B cell (primary cell): Measurements from ENCODE around the gene DPT. TPM values are rescaled to one million over a fixed set of nuclear protein-coding genes. Genes with fewer than 3 reads are reported as not detected.

ENCODE experiments used
- ATAC-seq: fragments of 200-7000 bp; cut with Tn5 transposase; one replicate; pipeline ENCODE4 v1.10.0; 2021; ENCODE audit warnings: low read depth, mild to moderate bottlenecking, moderate number of reproducible peaks, moderate library complexity
- CTCF ChIA-PET: fragments of 350-600 bp; sonication (Branson Sonifier 250); formaldehyde crosslinking; loops from one replicate; lab custom pipeline; 2021; ENCODE audit warnings: antibody characterized with exemption, inconsistent platforms; lab: Charles Lee
- POLR2A ChIA-PET: fragments of 350-600 bp; sonication (Branson Sonifier 250); formaldehyde crosslinking; loops from one replicate; lab custom pipeline; 2021; ENCODE audit warnings: antibody characterized with exemption; lab: Charles Lee
- DNase-seq: peaks from one replicate; pipeline ENCODE4 v3.0.0; 2013
- H2AFZ ChIP-seq: 2 replicates; pipeline ENCODE4 v1.6.1; 2012; ENCODE audit warnings: mild to moderate bottlenecking, low read depth, low read length; ENCODE audit not compliant: insufficient read depth, poor library complexity, severe bottlenecking
- H3K27ac ChIP-seq, 2 donors: 1 replicate in 1 of 2; 2 replicates in 1 of 2; pipeline ENCODE4 v1.5.1; 2012 to 2013; ENCODE audit warnings: low read length in 2 of 2, mild to moderate bottlenecking in 2 of 2, moderate library complexity in 1 of 2
- H3K27me3 ChIP-seq, 4 experiments: fragments of 200-600 bp in 1 of 4; sonication (generic) in 1 of 4; replicated peaks in 1 of 4; 1 replicate in 2 of 4; 2 replicates in 2 of 4; pipeline versions ENCODE4 v1.6.1 to v1.7.0; 2013 to 2016; ENCODE audit warnings: low read length in 3 of 4, mild to moderate bottlenecking in 2 of 4, mixed read lengths in 1 of 4, moderate library complexity in 1 of 4; ENCODE audit not compliant: insufficient read depth in 4 of 4, control insufficient read depth in 3 of 4; ENCODE audit errors: control extremely low read depth in 1 of 4
- H3K36me3 ChIP-seq, 2 experiments: replicated peaks in 1 of 2; 1 replicate in 1 of 2; 2 replicates in 1 of 2; pipeline versions ENCODE4 v1.6.1 to v1.7.1; 2013; ENCODE audit warnings: low read length in 1 of 2; ENCODE audit not compliant: insufficient read depth in 2 of 2, control insufficient read depth in 1 of 2; ENCODE audit errors: control extremely low read depth in 1 of 2, extremely low read depth in 1 of 2
- H3K4me1 ChIP-seq, 2 donors: fragments of 200-600 bp in 1 of 2; sonication (generic) in 1 of 2; 1 replicate in 1 of 2; 2 replicates in 1 of 2; pipeline versions ENCODE4 v1.5.1 to v1.6.1; 2013 to 2017; ENCODE audit warnings: low read length in 2 of 2; ENCODE audit not compliant: control insufficient read depth in 2 of 2, insufficient read depth in 2 of 2
- H3K4me2 ChIP-seq: replicated peaks from 2 replicates; pipeline ENCODE3; 2012; ENCODE audit warnings: mild to moderate bottlenecking, low read depth, low read length; ENCODE audit not compliant: poor library complexity, severe bottlenecking
- H3K4me3 ChIP-seq, 5 experiments: fragments of 200-600 bp in 1 of 5; sonication (generic) in 1 of 5; 1 replicate in 3 of 5; 2 replicates in 2 of 5; pipeline versions ENCODE4 v1.5.1 to v1.7.0; 2011 to 2016; ENCODE audit warnings: low read length in 4 of 5, mild to moderate bottlenecking in 4 of 5, low read depth in 2 of 5, control low read depth in 1 of 5, moderate library complexity in 1 of 5; ENCODE audit not compliant: insufficient read depth in 1 of 5; ENCODE audit errors: control extremely low read depth in 1 of 5, extremely low read depth in 1 of 5
- H3K79me2 ChIP-seq: fragments of 200-600 bp; sonication (generic); one replicate; pipeline ENCODE4 v1.6.0; 2016; ENCODE audit warnings: low read length; ENCODE audit not compliant: control insufficient read depth, insufficient read depth
- H3K9ac ChIP-seq: fragments of 200-600 bp; sonication (generic); 2 replicates; pipeline ENCODE4 v1.6.1; 2017; ENCODE audit warnings: mild to moderate bottlenecking, low read length, moderate library complexity
- H3K9me3 ChIP-seq, 3 donors: one replicate each; pipeline versions ENCODE4 v1.6.1 to v1.7.1; 2013; ENCODE audit warnings: low read length in 2 of 3; ENCODE audit not compliant: control insufficient read depth in 2 of 3, insufficient read depth in 1 of 3; ENCODE audit errors: control extremely low read depth in 1 of 3
- H4K20me1 ChIP-seq: 2 replicates; pipeline ENCODE4 v1.6.0; 2012; ENCODE audit warnings: mild to moderate bottlenecking, low read length; ENCODE audit not compliant: insufficient read depth, control insufficient read depth, poor library complexity, severe bottlenecking
- H3K27ac Mint-ChIP-seq: one replicate; pipeline ENCODE4 v1.8.0; 2021; ENCODE audit warnings: mixed read lengths
- H3K27me3 Mint-ChIP-seq: one replicate; pipeline ENCODE4 v1.8.0; 2021; ENCODE audit warnings: mixed read lengths
- H3K4me1 Mint-ChIP-seq: one replicate; pipeline ENCODE4 v1.8.0; 2021; ENCODE audit warnings: mixed read lengths
- H3K4me3 Mint-ChIP-seq: one replicate; pipeline ENCODE4 v1.8.0; 2021; ENCODE audit warnings: mixed read lengths
- H3K9me3 Mint-ChIP-seq: one replicate; pipeline ENCODE4 v1.8.0; 2022; ENCODE audit warnings: mixed read lengths; ENCODE audit not compliant: insufficient read depth
- CTCF ChIP-seq: fragments of 200-600 bp; IDR thresholded peaks from one replicate; pipeline ENCODE4 v1.8.0; 2022; ENCODE audit warnings: antibody characterized with exemption, mild to moderate bottlenecking
- EZH2 ChIP-seq: IDR thresholded peaks from 2 replicates; pipeline ENCODE4 v1.6.1; 2012; ENCODE audit warnings: borderline replicate concordance, low read depth, mild to moderate bottlenecking, moderate library complexity, low read length; ENCODE audit not compliant: insufficient read depth, poor library complexity, severe bottlenecking
- WGBS: methylation state at CpG from one replicate; pipeline ENCODE4 v1.1.5; 2013; ENCODE audit warnings: missing lambda C conversion rate; ENCODE audit not compliant: insufficient coverage; 5-methylcytosine and 5-hydroxymethylcytosine counted together
- intact Hi-C: fragments of 100-400 bp; cut with micrococcal nuclease; formaldehyde crosslinking; loops from one replicate; pipeline ENCODE4 v1.10.0; 2022
- polyA plus RNA-seq: library from polyadenylated mRNA; depleted of rRNA; stranded (reverse); fragments of >200 nt; gene quantifications from 2 replicates; pipeline ENCODE4 v1.2.3, GENCODE V29; 2012
- total RNA-seq, 2 donors: library from RNA; stranded (reverse); fragments of 120-200 nt in 1 of 2; gene quantifications; 1 replicate in 1 of 2; 2 replicates in 1 of 2; pipeline versions ENCODE4 v1.2.3 to v1.2.4, GENCODE V29; 2013 to 2022

DPT gene
- total and polyA plus RNA-seq, 2 donors (not counting 1 experiment from before 2014, with no cell fraction given), result not detected

GRCh38 chr1:168686666-168687065, 42.3 kb downstream of the DPT start:
- Histone ChIP-seq H3K27ac (no peak overlapping the region), H3K79me2 (no peaks in the 10 kb centered on the region), H3K36me3 (no peaks in the 10 kb centered on the region), H2AFZ (no peak overlapping the region), H3K4me3 (no peak overlapping the region), H4K20me1 (no peaks in the 10 kb centered on the region), H3K9ac (no peak overlapping the region), H3K9me3 (peaks cover 0 to 10% (median 0%) of the 10 kb centered on the region in 3 donors), H3K4me1 (no peaks in the 10 kb centered on the region), H3K4me2 (no peak overlapping the region), H3K27me3 (no peaks in the 10 kb centered on the region)
- 92% methylated on average over 1 of the region's 2 CpGs for WGBS
- no peak overlapping the region for H3K27ac Mint-ChIP-seq
- no peak overlapping the region for H3K4me3 Mint-ChIP-seq
- peaks cover 6% of the 10 kb centered on the region for H3K27me3 Mint-ChIP-seq
- ATAC-seq (no peak), DNase-seq (no peak)
- ChIA-PET POLR2A (no interaction called here), CTCF (no interaction called here)
- intact Hi-C loops, result no loop called here
- H3K4me1 Mint-ChIP-seq, result no peaks in the 10 kb centered on the region
- TF ChIP-seq EZH2, result no peak
- TF ChIP-seq CTCF, result no peak
- H3K9me3 Mint-ChIP-seq, result no peaks in the 10 kb centered on the region

- TF ChIP-seq CTCF (no peak), EZH2 (no peak)
- ATAC-seq, result no peak
- H3K9ac ChIP-seq, result no peak overlapping the region
- H3K27ac ChIP-seq, result no peak overlapping the region
- no peak overlapping the region for H3K4me2 ChIP-seq
- no peaks in the 10 kb centered on the region for H3K79me2 ChIP-seq
- H3K27me3 Mint-ChIP-seq, result peaks cover 6% of the 10 kb centered on the region
- no peak overlapping the region for H2AFZ ChIP-seq
- POLR2A ChIA-PET, result no interaction called here
- H3K4me1 ChIP-seq, result no peaks in the 10 kb centered on the region
- CTCF ChIA-PET, result no interaction called here
- no peaks in the 10 kb centered on the region for H3K36me3 ChIP-seq
- WGBS, result 89% methylated on average over 1 of the region's 1 CpG
- H3K9me3 Mint-ChIP-seq, result no peaks in the 10 kb centered on the region
- H3K27ac Mint-ChIP-seq, result no peak overlapping the region
- H3K4me1 Mint-ChIP-seq, result no peaks in the 10 kb centered on the region
- intact Hi-C loops, result no loop called here
- H3K9me3 ChIP-seq, result peaks cover 0 to 10% (median 0%) of the 10 kb centered on the region in 3 donors
- no peak for DNase-seq
- no peak overlapping the region for H3K4me3 ChIP-seq
- no peaks in the 10 kb centered on the region for H4K20me1 ChIP-seq
- no peaks in the 10 kb centered on the region for H3K27me3 ChIP-seq
- no peak overlapping the region for H3K4me3 Mint-ChIP-seq
Measured at GRCh38 chr1:168683871-168684270, 45.1 kb downstream of the DPT start.
